ENCODE results near the gene RNF8. TPM values are rescaled to one million over a fixed set of nuclear protein-coding genes. Genes with fewer than 3 reads are reported as not detected.
A peak's percentile ranks its signal among the peaks of the same experiment; 100 is the strongest.
"Not testable (repeated sequence)": the region's sequence is repeated elsewhere in the genome, so short reads cannot be mapped to it uniquely, and the experiment has no call there.

The RNF8 gene
- 6.3 TPM for total RNA-seq

GRCh38 chr6:37353761-37354525, at the start of gene RNF8:
RNF8 (plus strand) TSS chr6:37353983; CDS start chr6:37354165, 182 bp downstream.
- H3K36me3 ChIP-seq (ENCODE audit: control insufficient read depth in 3 of 3, insufficient read depth in 3 of 3, low read length in 3 of 3), result no peaks in the 10 kb centered on the region
- H3K27me3 ChIP-seq (ENCODE audit: control insufficient read depth in 3 of 3, insufficient read depth in 3 of 3, low read length in 3 of 3), result no peaks in the 10 kb centered on the region
- peak within 1 kb of the TSS; percentile 87 to 92 (median 92) for H3K4me3 ChIP-seq (ENCODE audit: low read length in 3 of 3)
- no peaks in the 10 kb centered on the region for H3K9me3 ChIP-seq (ENCODE audit: control insufficient read depth in 3 of 3, low read length in 3 of 3)
- H3K9ac ChIP-seq (ENCODE audit: low read depth in 1 of 3, low read length in 3 of 3), result peak within 1 kb of the TSS; percentile 82 to 86 (median 84)
- H3K27ac ChIP-seq (ENCODE audit: low read depth, low read length), result no peak within 1 kb of the TSS
- H3K4me1 ChIP-seq (ENCODE audit: control insufficient read depth in 3 of 3, insufficient read depth in 3 of 3, low read length in 3 of 3), result peaks cover 6 to 14% (median 10%) of the 10 kb centered on the region in 3 donors

- no peak overlapping the region for H3K9ac ChIP-seq (ENCODE audit: low read depth in 1 of 3, low read length in 3 of 3)
- H3K27me3 ChIP-seq (ENCODE audit: control insufficient read depth in 3 of 3, insufficient read depth in 3 of 3, low read length in 3 of 3), result no peaks in the 10 kb centered on the region
- H3K9me3 ChIP-seq (ENCODE audit: control insufficient read depth in 3 of 3, low read length in 3 of 3), result no peaks in the 10 kb centered on the region
- no peak overlapping the region for H3K27ac ChIP-seq (ENCODE audit: low read depth, low read length)
- peaks cover 8 to 24% (median 13%) of the 10 kb centered on the region in 3 donors for H3K36me3 ChIP-seq (ENCODE audit: control insufficient read depth in 3 of 3, insufficient read depth in 3 of 3, low read length in 3 of 3)
- no peak overlapping the region for H3K4me3 ChIP-seq (ENCODE audit: low read length in 3 of 3)
- H3K4me1 ChIP-seq (ENCODE audit: control insufficient read depth in 3 of 3, insufficient read depth in 3 of 3, low read length in 3 of 3), result peaks cover 0 to 7% (median 5%) of the 10 kb centered on the region in 3 donors
Observed at GRCh38 chr6:37304766-37305165, 49.0 kb upstream of the RNF8 start.

- H3K9me3 ChIP-seq (ENCODE audit: control insufficient read depth in 3 of 3, low read length in 3 of 3), result no peaks in the 10 kb centered on the region
- H3K4me1 ChIP-seq (ENCODE audit: control insufficient read depth in 3 of 3, insufficient read depth in 3 of 3, low read length in 3 of 3), result peaks cover 0 to 7% (median 5%) of the 10 kb centered on the region in 3 donors
- H3K9ac ChIP-seq (ENCODE audit: low read depth in 1 of 3, low read length in 3 of 3), result no peak overlapping the region
- no peaks in the 10 kb centered on the region for H3K27me3 ChIP-seq (ENCODE audit: control insufficient read depth in 3 of 3, insufficient read depth in 3 of 3, low read length in 3 of 3)
- H3K27ac ChIP-seq (ENCODE audit: low read depth, low read length), result no peak overlapping the region
- H3K36me3 ChIP-seq (ENCODE audit: control insufficient read depth in 3 of 3, insufficient read depth in 3 of 3, low read length in 3 of 3), result peaks cover 8 to 24% (median 13%) of the 10 kb centered on the region in 3 donors
- H3K4me3 ChIP-seq (ENCODE audit: low read length in 3 of 3), result no peak overlapping the region
Observed at GRCh38 chr6:37305841-37306425, 47.9 kb upstream of the RNF8 start.

- Histone ChIP-seq H3K27ac (ENCODE audit: low read depth, low read length) (no peak overlapping the region), H3K9ac (ENCODE audit: low read depth in 1 of 3, low read length in 3 of 3) (no peak overlapping the region), H3K27me3 (ENCODE audit: control insufficient read depth in 3 of 3, insufficient read depth in 3 of 3, low read length in 3 of 3) (no peaks in the 10 kb centered on the region), H3K9me3 (ENCODE audit: control insufficient read depth in 3 of 3, low read length in 3 of 3) (no peaks in the 10 kb centered on the region), H3K4me1 (ENCODE audit: control insufficient read depth in 3 of 3, insufficient read depth in 3 of 3, low read length in 3 of 3) (peaks cover 0 to 7% (median 5%) of the 10 kb centered on the region in 3 donors), H3K36me3 (ENCODE audit: control insufficient read depth in 3 of 3, insufficient read depth in 3 of 3, low read length in 3 of 3) (peaks cover 8 to 20% (median 13%) of the 10 kb centered on the region in 3 donors), H3K4me3 (ENCODE audit: low read length in 3 of 3) (no peak overlapping the region)
Observed at GRCh38 chr6:37306624-37307222, 47.1 kb upstream of the RNF8 start.

- not testable (repeated sequence) for H3K27ac ChIP-seq (ENCODE audit: low read depth, low read length); H3K4me1 ChIP-seq (ENCODE audit: control insufficient read depth in 3 of 3, insufficient read depth in 3 of 3, low read length in 3 of 3); H3K9me3 ChIP-seq (ENCODE audit: control insufficient read depth in 3 of 3, low read length in 3 of 3); H3K9ac ChIP-seq (ENCODE audit: low read depth in 1 of 3, low read length in 3 of 3); H3K4me3 ChIP-seq (ENCODE audit: low read length in 3 of 3); H3K27me3 ChIP-seq (ENCODE audit: control insufficient read depth in 3 of 3, insufficient read depth in 3 of 3, low read length in 3 of 3)
- H3K36me3 ChIP-seq (ENCODE audit: control insufficient read depth in 3 of 3, insufficient read depth in 3 of 3, low read length in 3 of 3), result peaks cover 8 to 21% (median 13%) of the 10 kb centered on the region in 3 donors
Observed at GRCh38 chr6:37307484-37307883, 46.3 kb upstream of the RNF8 start.

- Histone ChIP-seq H3K27me3 (ENCODE audit: control insufficient read depth in 3 of 3, insufficient read depth in 3 of 3, low read length in 3 of 3) (no peaks in the 10 kb centered on the region), H3K4me3 (ENCODE audit: low read length in 3 of 3) (no peak overlapping the region), H3K9ac (ENCODE audit: low read depth in 1 of 3, low read length in 3 of 3) (peak overlapping the region in 1 of 3 donors; percentile 19), H3K4me1 (ENCODE audit: control insufficient read depth in 3 of 3, insufficient read depth in 3 of 3, low read length in 3 of 3) (peaks cover 0 to 7% (median 5%) of the 10 kb centered on the region in 3 donors), H3K36me3 (ENCODE audit: control insufficient read depth in 3 of 3, insufficient read depth in 3 of 3, low read length in 3 of 3) (peaks cover 11 to 21% (median 13%) of the 10 kb centered on the region in 3 donors), H3K27ac (ENCODE audit: low read depth, low read length) (no peak overlapping the region), H3K9me3 (ENCODE audit: control insufficient read depth in 3 of 3, low read length in 3 of 3) (no peaks in the 10 kb centered on the region)
Observed at GRCh38 chr6:37308069-37308815, 45.5 kb upstream of the RNF8 start.

GRCh38 chr6:37309046-37309445, 44.7 kb upstream of the RNF8 start:
- Histone ChIP-seq H3K4me3 (ENCODE audit: low read length in 3 of 3) (no peak overlapping the region), H3K4me1 (ENCODE audit: control insufficient read depth in 3 of 3, insufficient read depth in 3 of 3, low read length in 3 of 3) (peaks cover 0 to 7% (median 5%) of the 10 kb centered on the region in 3 donors), H3K27me3 (ENCODE audit: control insufficient read depth in 3 of 3, insufficient read depth in 3 of 3, low read length in 3 of 3) (no peaks in the 10 kb centered on the region), H3K36me3 (ENCODE audit: control insufficient read depth in 3 of 3, insufficient read depth in 3 of 3, low read length in 3 of 3) (peaks cover 17 to 27% (median 17%) of the 10 kb centered on the region in 3 donors), H3K9ac (ENCODE audit: low read depth in 1 of 3, low read length in 3 of 3) (no peak overlapping the region), H3K9me3 (ENCODE audit: control insufficient read depth in 3 of 3, low read length in 3 of 3) (no peaks in the 10 kb centered on the region), H3K27ac (ENCODE audit: low read depth, low read length) (no peak overlapping the region)

GRCh38 chr6:37309692-37310091, 44.1 kb upstream of the RNF8 start:
- peaks cover 20 to 30% (median 21%) of the 10 kb centered on the region in 3 donors for H3K36me3 ChIP-seq (ENCODE audit: control insufficient read depth in 3 of 3, insufficient read depth in 3 of 3, low read length in 3 of 3)

GRCh38 chr6:37310966-37311365, 42.8 kb upstream of the RNF8 start:
- Histone ChIP-seq H3K4me3 (ENCODE audit: low read length in 3 of 3) (no peak overlapping the region), H3K4me1 (ENCODE audit: control insufficient read depth in 3 of 3, insufficient read depth in 3 of 3, low read length in 3 of 3) (peaks cover 0 to 7% (median 5%) of the 10 kb centered on the region in 3 donors), H3K9me3 (ENCODE audit: control insufficient read depth in 3 of 3, low read length in 3 of 3) (no peaks in the 10 kb centered on the region), H3K36me3 (ENCODE audit: control insufficient read depth in 3 of 3, insufficient read depth in 3 of 3, low read length in 3 of 3) (peaks cover 24 to 33% (median 27%) of the 10 kb centered on the region in 3 donors), H3K27me3 (ENCODE audit: control insufficient read depth in 3 of 3, insufficient read depth in 3 of 3, low read length in 3 of 3) (no peaks in the 10 kb centered on the region), H3K9ac (ENCODE audit: low read depth in 1 of 3, low read length in 3 of 3) (no peak overlapping the region), H3K27ac (ENCODE audit: low read depth, low read length) (no peak overlapping the region)

More at GRCh38 chr6:37309692-37310091, 44.1 kb upstream of the RNF8 start:
- H3K27ac ChIP-seq (ENCODE audit: low read depth, low read length), result no peak overlapping the region
- H3K4me1 ChIP-seq (ENCODE audit: control insufficient read depth in 3 of 3, insufficient read depth in 3 of 3, low read length in 3 of 3), result peaks cover 0 to 7% (median 5%) of the 10 kb centered on the region in 3 donors
- H3K4me3 ChIP-seq (ENCODE audit: low read length in 3 of 3), result no peak overlapping the region
- no peaks in the 10 kb centered on the region for H3K27me3 ChIP-seq (ENCODE audit: control insufficient read depth in 3 of 3, insufficient read depth in 3 of 3, low read length in 3 of 3)
- no peaks in the 10 kb centered on the region for H3K9me3 ChIP-seq (ENCODE audit: control insufficient read depth in 3 of 3, low read length in 3 of 3)
- no peak overlapping the region for H3K9ac ChIP-seq (ENCODE audit: low read depth in 1 of 3, low read length in 3 of 3)

All from skeletal muscle tissue (tissue), 4 donors.